HG02840 (cell line): ENCODE data around the gene BCAR3.

Experiments
- ATAC-seq: cut with Tn5 transposase; IDR thresholded peaks from one replicate; pipeline ENCODE4 v1.9.1; 2021; ENCODE audit warnings: mild to moderate bottlenecking, moderate library complexity, moderate number of reproducible peaks; ENCODE audit not compliant: unreplicated experiment, low FRiP score

BCAR3 gene

DNA sequence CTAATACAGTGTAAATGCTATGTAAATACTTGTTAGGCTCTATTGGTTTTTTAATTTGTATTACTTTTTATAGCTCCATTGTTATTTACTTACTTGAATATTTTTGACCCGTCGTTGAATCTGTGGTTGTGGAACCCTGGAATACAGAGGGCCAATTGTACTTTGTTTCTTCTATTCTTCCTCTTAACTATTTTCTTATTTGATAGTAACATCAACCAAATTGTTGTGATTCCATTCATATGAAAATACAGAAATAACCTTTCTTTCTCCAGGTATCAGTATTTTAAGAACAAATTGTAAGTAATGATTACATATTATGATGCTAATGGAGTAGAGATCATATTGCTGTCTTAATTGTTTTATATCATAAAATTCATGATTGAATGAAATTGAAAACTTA lies 160.0 kb downstream of the BCAR3 start:
- no peak for ATAC-seq

DNA sequence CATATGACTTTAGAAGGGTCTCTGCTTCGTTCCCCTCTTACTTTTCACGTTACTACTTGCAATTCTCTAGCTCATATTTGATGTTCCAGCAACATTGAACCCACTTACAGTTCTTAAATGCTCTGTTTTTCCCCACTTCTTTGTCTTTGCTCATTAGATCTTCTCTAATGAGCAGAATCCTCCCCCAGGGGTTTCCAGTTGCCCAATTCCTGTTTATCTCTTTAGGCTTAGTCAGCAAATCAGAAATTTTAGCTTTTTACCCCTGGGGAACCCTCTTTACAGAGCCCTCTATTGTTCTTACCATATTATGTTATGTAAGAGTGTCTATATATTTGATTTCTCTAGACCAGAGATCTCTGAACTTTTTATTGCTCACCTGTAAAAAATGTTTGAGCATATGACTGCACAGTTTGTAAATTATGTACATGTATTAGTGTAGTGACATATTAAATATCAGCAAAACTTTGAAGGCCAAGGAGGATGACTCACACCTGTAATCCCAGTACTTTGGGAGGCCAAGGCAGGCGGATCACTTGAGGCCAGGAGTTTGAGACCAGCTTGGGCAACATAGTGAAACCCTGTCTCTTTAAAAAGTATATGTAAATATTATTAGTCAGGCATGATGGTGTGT lies 162.3 kb downstream of the BCAR3 start:
- no peak for ATAC-seq

DNA sequence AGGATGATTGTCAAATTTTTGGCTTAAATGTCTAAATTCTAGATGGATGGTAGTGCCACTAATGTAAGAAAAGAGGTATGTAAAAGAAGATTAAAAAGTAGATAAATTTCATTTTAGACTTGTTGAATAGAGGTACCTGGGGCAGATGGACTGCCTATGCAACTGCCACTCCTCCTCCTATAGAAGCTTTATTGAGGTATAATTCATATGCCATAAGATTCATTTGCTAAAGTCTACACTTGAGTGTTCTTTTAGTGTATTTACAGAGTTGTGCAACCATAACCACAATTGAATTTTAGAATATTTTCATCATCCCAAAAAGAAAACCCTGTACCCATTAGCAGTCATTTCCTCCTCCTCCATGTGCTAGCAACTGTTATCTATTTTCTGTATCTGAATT lies 163.1 kb downstream of the BCAR3 start:
- no peak for ATAC-seq

DNA sequence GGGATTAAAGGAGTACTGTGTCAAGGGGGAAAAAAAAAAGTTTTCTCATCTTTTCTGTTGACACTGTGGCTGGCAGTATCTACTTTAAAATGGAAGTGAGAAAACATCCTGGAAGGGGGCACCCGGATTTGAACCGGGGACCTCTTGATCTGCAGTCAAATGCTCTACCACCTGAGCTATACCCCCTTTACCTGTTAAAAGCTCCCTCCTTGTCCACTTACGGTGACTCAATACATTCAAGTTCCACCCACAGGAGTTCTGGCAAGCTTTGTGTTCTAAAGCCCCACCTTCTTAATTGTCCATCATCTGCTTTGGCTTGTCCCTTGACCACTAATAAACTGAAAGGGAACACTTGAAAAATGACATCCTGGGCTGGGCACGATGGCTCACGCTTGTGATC lies 165.5 kb downstream of the BCAR3 start:
- no peak for ATAC-seq
